Jurkat, Clone E6-1 (cell line): ENCODE measurements around the gene SYT17.
"Not testable (repeated sequence)": the region's sequence is repeated elsewhere in the genome, so short reads cannot be mapped to it uniquely, and the experiment has no call there.

Source experiments
- DNase-seq: peaks from one replicate; pipeline ENCODE4 v3.0.0-alpha.2; 2011; ENCODE audit warnings: low read depth, low spot score
- H3K4me3 ChIP-seq: 2 replicates; pipeline ENCODE4 v1.5.1; 2011; ENCODE audit warnings: mild to moderate bottlenecking, low read length, control low read depth, moderate library complexity

SYT17 gene

GRCh38 chr16:19169082-19169639, 1.1 kb downstream of the SYT17 start:
- no peak for DNase-seq
- H3K4me3 ChIP-seq = no peak overlapping the region

- no peak overlapping the region for H3K4me3 ChIP-seq
- DNase-seq = no peak
Measured at GRCh38 chr16:19170043-19170655, 2.1 kb downstream of the SYT17 start.

GRCh38 chr16:19172098-19172780, 4.2 kb downstream of the SYT17 start:
- DNase-seq = no peak

GRCh38 chr16:19173059-19173458, 5.0 kb downstream of the SYT17 start:
- DNase-seq = no peak
- no peak overlapping the region for H3K4me3 ChIP-seq

More at GRCh38 chr16:19172098-19172780, 4.2 kb downstream of the SYT17 start:
- H3K4me3 ChIP-seq = no peak overlapping the region

- DNase-seq = no peak
- no peak overlapping the region for H3K4me3 ChIP-seq
Measured at GRCh38 chr16:19173649-19174383, 5.8 kb downstream of the SYT17 start.

GRCh38 chr16:19174478-19174877, 6.4 kb downstream of the SYT17 start:
- H3K4me3 ChIP-seq = no peak overlapping the region

GRCh38 chr16:19175492-19176262, 7.6 kb downstream of the SYT17 start:
- no peak for DNase-seq
- H3K4me3 ChIP-seq = no peak overlapping the region

More at GRCh38 chr16:19174478-19174877, 6.4 kb downstream of the SYT17 start:
- DNase-seq = no peak

GRCh38 chr16:19177111-19177739, 9.2 kb downstream of the SYT17 start:
- DNase-seq = no peak
- no peak overlapping the region for H3K4me3 ChIP-seq

GRCh38 chr16:19179546-19180490, 11.8 kb downstream of the SYT17 start:
- peak; percentile 27 for DNase-seq
- H3K4me3 ChIP-seq = no peak overlapping the region

- no peak overlapping the region for H3K4me3 ChIP-seq
- no peak for DNase-seq
Measured at GRCh38 chr16:19180741-19181140, 12.7 kb downstream of the SYT17 start.

GRCh38 chr16:19182481-19182880, 14.4 kb downstream of the SYT17 start:
- H3K4me3 ChIP-seq = no peak overlapping the region
- no peak for DNase-seq

- no peak for DNase-seq
- H3K4me3 ChIP-seq = no peak overlapping the region
Measured at GRCh38 chr16:19183187-19183586, 15.1 kb downstream of the SYT17 start.

GRCh38 chr16:19184823-19185509, 16.9 kb downstream of the SYT17 start:
- H3K4me3 ChIP-seq = no peak overlapping the region
- no peak for DNase-seq

GRCh38 chr16:19185510-19185851, 17.4 kb downstream of the SYT17 start:
- no peak for DNase-seq
- no peak overlapping the region for H3K4me3 ChIP-seq

GRCh38 chr16:19186408-19186807, 18.4 kb downstream of the SYT17 start:
- no peak overlapping the region for H3K4me3 ChIP-seq
- no peak for DNase-seq

GRCh38 chr16:19187961-19188360, 19.9 kb downstream of the SYT17 start:
- not testable (repeated sequence) for H3K4me3 ChIP-seq, DNase-seq

- DNase-seq = no peak
- H3K4me3 ChIP-seq = no peak overlapping the region
Measured at GRCh38 chr16:19188406-19188805, 20.4 kb downstream of the SYT17 start.
